GM23248 (cell line): ENCODE data around the gene FER1L5.

Experiments
- EZH2 ChIP-seq: fragments of 200-600 bp; sonication (generic); IDR thresholded peaks from 2 replicates; pipeline ENCODE4 v1.6.1; 2018; ENCODE audit warnings: antibody characterized with exemption, mild to moderate bottlenecking; ENCODE audit not compliant: insufficient read depth, poor library complexity, severe bottlenecking
- EZH2phosphoT487 ChIP-seq: fragments of 200-600 bp; sonication (generic); IDR thresholded peaks from 2 replicates; pipeline ENCODE4 v1.6.1; 2018; ENCODE audit warnings: antibody characterized with exemption, moderate library complexity, mild to moderate bottlenecking, low read depth; ENCODE audit not compliant: insufficient read depth

DNA sequence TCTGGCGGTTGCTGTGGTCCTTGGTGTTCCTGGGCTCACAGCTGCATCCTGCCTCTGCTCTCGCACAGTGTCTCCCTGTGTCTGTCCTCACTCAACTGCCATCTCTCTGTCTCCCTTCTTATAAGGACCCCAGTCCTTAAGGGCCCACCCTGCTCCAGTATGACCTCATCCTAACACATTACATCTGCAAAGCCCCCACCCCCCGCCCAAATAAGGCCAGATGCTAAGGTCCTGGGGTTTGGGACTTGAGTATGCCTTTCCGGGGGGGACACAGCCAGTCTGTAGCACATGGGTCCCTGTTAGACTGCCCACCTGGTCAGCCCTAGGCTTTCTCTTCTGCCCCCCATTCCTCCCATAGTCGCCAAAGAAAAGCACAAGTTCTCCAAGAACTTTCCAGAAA lies 40.7 kb downstream of the FER1L5 start:
- TF ChIP-seq EZH2 (no peak), EZH2phosphoT487 (no peak)
